ENCODE data around the gene CD59. TPM values are rescaled to one million over a fixed set of nuclear protein-coding genes. Genes with fewer than 3 reads are reported as not detected.

Gene CD59
- total and polyA plus RNA-seq, 2 donors (not counting 3 experiments of a cell fraction or from before 2014, with no cell fraction given) = 992 to 1,084 TPM

GRCh38 chr11:33696411-33696810 is 39.8 kb downstream of the CD59 start:
- dilution Hi-C loops (cut with MboI; ENCODE audit: extremely low pct_ligation_motif_present, low sequenced_read_pairs) = no loop called here
- H3K27ac ChIP-seq (ENCODE audit: insufficient read depth, low read depth, low read length) = no peak overlapping the region
- intact Hi-C loops (cut with micrococcal nuclease) = no loop called here
- H3K9ac ChIP-seq (replicated peaks; ENCODE audit: extremely low read depth, insufficient read depth, low read length) = no peak overlapping the region
- no peak for DNase-seq (ENCODE audit: low read depth, low spot score)
- FAIRE-seq = no peak
- no peak overlapping the region for H2AFZ ChIP-seq (ENCODE audit: low read depth, low read length)
- TF ChIP-seq JUN (IDR thresholded peaks at IDR 0.05; ENCODE audit: borderline replicate concordance, insufficient read depth, insufficient read length, low read depth) (no peak), FOS (IDR thresholded peaks at IDR 0.05; ENCODE audit: borderline replicate concordance, insufficient read depth, low read length) (no peak), POLR2AphosphoS5 (IDR thresholded peaks at IDR 0.05; ENCODE audit: insufficient read depth, low read depth, low read length) (no peak), MYC (IDR thresholded peaks at IDR 0.05; ENCODE audit: low read depth, low read length) (no peak), POLR2A (IDR thresholded peaks at IDR 0.05; ENCODE audit: low read depth, low read length) (no peak), EZH2 (IDR thresholded peaks at IDR 0.05; ENCODE audit: borderline replicate concordance, low read depth, low read length, severe bottlenecking) (no peak), GATA2 (IDR thresholded peaks at IDR 0.05; ENCODE audit: insufficient read depth, insufficient read length, low read depth, low read length) (no peak)
- TF ChIP-seq, protein P1, sequence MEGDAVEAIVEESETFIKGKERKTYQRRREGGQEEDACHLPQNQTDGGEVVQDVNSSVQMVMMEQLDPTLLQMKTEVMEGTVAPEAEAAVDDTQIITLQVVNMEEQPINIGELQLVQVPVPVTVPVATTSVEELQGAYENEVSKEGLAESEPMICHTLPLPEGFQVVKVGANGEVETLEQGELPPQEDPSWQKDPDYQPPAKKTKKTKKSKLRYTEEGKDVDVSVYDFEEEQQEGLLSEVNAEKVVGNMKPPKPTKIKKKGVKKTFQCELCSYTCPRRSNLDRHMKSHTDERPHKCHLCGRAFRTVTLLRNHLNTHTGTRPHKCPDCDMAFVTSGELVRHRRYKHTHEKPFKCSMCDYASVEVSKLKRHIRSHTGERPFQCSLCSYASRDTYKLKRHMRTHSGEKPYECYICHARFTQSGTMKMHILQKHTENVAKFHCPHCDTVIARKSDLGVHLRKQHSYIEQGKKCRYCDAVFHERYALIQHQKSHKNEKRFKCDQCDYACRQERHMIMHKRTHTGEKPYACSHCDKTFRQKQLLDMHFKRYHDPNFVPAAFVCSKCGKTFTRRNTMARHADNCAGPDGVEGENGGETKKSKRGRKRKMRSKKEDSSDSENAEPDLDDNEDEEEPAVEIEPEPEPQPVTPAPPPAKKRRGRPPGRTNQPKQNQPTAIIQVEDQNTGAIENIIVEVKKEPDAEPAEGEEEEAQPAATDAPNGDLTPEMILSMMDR (IDR thresholded peaks at IDR 0.05; ENCODE audit: extremely low read depth in 1 of 2, insufficient read depth in 1 of 2, low read depth in 1 of 2, low read length in 2 of 2) = no peak
- TF ChIP-seq, protein P2, sequence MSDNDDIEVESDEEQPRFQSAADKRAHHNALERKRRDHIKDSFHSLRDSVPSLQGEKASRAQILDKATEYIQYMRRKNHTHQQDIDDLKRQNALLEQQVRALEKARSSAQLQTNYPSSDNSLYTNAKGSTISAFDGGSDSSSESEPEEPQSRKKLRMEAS (IDR thresholded peaks at IDR 0.05; ENCODE audit: insufficient read depth, insufficient read length) = no peak
- H3K4me1 ChIP-seq (ENCODE audit: control insufficient read depth, extremely low read depth, insufficient read depth, low read length) = peaks cover 47% of the 10 kb centered on the region
- no peaks in the 10 kb centered on the region for H3K9me1 ChIP-seq (replicated peaks; ENCODE audit: control insufficient read depth, extremely low read depth, insufficient read depth, low read length)
- H3K79me2 ChIP-seq (ENCODE audit: control insufficient read depth, insufficient read depth, low read length) = no peaks in the 10 kb centered on the region
- BruUV-seq (replicated peaks) = no TSS peak
- POLR2A ChIA-PET = no interaction called here
- no peaks in the 10 kb centered on the region for H3K36me3 ChIP-seq (ENCODE audit: control insufficient read depth in 2 of 2, extremely low read depth in 1 of 2, insufficient read depth in 2 of 2, low read length in 2 of 2)
- no peak overlapping the region for H3K4me3 ChIP-seq (replicated peaks in 1 of 3; ENCODE audit: insufficient read depth in 1 of 3, low read depth in 1 of 3, low read length in 3 of 3)
- H3K27me3 ChIP-seq (ENCODE audit: control insufficient read depth in 2 of 2, insufficient read depth in 2 of 2, low read length in 2 of 2) = no peaks in the 10 kb centered on the region
- H3K9me3 ChIP-seq (replicated peaks; ENCODE audit: control insufficient read depth, insufficient read depth, low read length) = no peaks in the 10 kb centered on the region
- CTCF ChIA-PET = interaction anchor here (1.4 kb wide), 1 partner anchor 46 kb away, joined by 9 read pairs; no protein-coding TSS in a partner anchor
- no peaks in the 10 kb centered on the region for H4K20me1 ChIP-seq (replicated peaks; ENCODE audit: control insufficient read depth, extremely low read depth, insufficient read depth, low read length)
- H3K4me2 ChIP-seq (ENCODE audit: insufficient read depth, low read length) = no peak overlapping the region

Data from endothelial cell of umbilical vein (primary cell).